ENCODE data around the gene CCDC167. TPM values are rescaled to one million over a fixed set of nuclear protein-coding genes. Genes with fewer than 3 reads are reported as not detected.
A peak's percentile ranks its signal among the peaks of the same experiment; 100 is the strongest.

Gene CCDC167
- total RNA-seq, 4 donors from 2014 or later: 23.4 to 35.0 (median 30.8) TPM

DNA sequence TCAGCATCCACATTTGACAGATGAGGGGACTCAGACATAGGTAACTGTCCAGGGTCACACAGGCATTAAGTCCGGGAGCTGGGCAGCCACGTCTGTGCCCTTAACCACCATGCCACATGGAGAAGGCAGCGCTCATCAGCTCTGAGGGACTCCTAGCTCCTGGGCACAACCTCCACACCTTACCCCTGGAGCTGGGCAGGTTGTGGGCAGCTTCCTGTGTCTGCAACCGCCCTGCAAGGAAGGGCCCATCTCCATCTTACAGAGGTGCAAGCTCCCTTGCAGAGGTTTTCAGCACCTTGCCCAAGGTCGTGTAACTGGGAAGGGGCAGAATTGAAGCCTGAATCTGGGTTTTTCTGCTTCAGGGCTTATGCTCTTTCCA lies 7.9 kb downstream of the CCDC167 start:
- ATAC-seq (no peak), DNase-seq (no peak)
- intact Hi-C loops (cut with DNase I; ENCODE audit: low total_unique reads): no loop called here
- in situ Hi-C loops (cut with MboI; ENCODE audit: low sequenced_read_pairs in 4 of 4): loop anchor here in 3 of 4 donors (25.0 kb wide), 1 partner anchor 195 kb away; the partner anchor contains the start of gene MDGA1 (in 3 of the 3)
- Histone ChIP-seq H3K27ac (no peak overlapping the region), H3K27me3 (no peaks in the 10 kb centered on the region), H3K36me3 (no peaks in the 10 kb centered on the region), H3K4me1 (no peaks in the 10 kb centered on the region), H3K9me3 (no peaks in the 10 kb centered on the region), H3K4me3 (no peak overlapping the region)
- TF ChIP-seq, protein P1, sequence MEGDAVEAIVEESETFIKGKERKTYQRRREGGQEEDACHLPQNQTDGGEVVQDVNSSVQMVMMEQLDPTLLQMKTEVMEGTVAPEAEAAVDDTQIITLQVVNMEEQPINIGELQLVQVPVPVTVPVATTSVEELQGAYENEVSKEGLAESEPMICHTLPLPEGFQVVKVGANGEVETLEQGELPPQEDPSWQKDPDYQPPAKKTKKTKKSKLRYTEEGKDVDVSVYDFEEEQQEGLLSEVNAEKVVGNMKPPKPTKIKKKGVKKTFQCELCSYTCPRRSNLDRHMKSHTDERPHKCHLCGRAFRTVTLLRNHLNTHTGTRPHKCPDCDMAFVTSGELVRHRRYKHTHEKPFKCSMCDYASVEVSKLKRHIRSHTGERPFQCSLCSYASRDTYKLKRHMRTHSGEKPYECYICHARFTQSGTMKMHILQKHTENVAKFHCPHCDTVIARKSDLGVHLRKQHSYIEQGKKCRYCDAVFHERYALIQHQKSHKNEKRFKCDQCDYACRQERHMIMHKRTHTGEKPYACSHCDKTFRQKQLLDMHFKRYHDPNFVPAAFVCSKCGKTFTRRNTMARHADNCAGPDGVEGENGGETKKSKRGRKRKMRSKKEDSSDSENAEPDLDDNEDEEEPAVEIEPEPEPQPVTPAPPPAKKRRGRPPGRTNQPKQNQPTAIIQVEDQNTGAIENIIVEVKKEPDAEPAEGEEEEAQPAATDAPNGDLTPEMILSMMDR (IDR thresholded peaks at IDR 0.05 in 4 of 5, conservative IDR thresholded peaks at IDR 0.05 in 1 of 5): no peak

DNA sequence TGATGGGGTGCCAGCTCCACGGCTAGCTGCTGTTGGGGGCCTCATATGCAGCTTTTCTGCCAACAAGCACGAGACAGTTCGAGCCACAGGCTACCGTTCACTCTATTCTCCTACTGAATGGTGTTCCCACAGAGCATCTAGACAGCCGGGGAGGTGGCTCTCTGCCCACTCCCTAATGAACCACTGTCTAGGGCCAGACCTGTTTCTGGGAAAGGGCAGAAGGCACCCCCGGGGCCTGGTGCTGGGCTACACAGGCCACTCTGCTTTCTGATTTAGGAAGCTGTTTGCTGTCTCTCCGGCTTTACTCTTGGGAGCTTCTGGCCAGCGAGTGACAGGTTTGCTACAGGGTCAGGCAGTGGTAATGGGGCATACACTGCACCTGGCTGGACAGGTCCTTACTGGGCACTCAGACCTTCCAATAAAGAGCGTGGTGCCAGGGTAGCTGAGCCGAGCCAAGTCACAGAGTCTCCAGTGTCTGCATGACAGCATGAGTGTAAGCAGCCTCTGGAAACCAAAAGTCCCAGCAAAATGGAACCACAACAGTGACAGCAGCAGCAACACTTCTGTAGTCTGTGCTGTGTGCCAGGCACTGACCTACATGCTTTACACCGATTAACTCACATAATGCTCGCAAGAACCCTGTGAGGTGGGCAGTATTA lies 8.4 kb downstream of the CCDC167 start:
- intact Hi-C loops (cut with DNase I; ENCODE audit: low total_unique reads) (no loop called here), in situ Hi-C loops (cut with MboI; ENCODE audit: low sequenced_read_pairs in 4 of 4) (loop anchor here in 3 of 4 donors (25.0 kb wide), 1 partner anchor 196 kb away; the partner anchor contains the start of gene MDGA1 (in 3 of the 3))
- no peaks in the 10 kb centered on the region for H3K27me3 ChIP-seq
- no peaks in the 10 kb centered on the region for H3K4me1 ChIP-seq
- no peak overlapping the region for H3K27ac ChIP-seq
- peak in 1 of 2 donors; percentile 32 for ATAC-seq
- no peak for TF ChIP-seq POLR2A (IDR thresholded peaks at IDR 0.05)
- TF ChIP-seq, protein P1 (IDR thresholded peaks at IDR 0.05 in 4 of 5, conservative IDR thresholded peaks at IDR 0.05 in 1 of 5): no peak
- DNase-seq: no peak
- no peak overlapping the region for H3K4me3 ChIP-seq
- H3K36me3 ChIP-seq: no peaks in the 10 kb centered on the region
- H3K9me3 ChIP-seq: no peaks in the 10 kb centered on the region

DNA sequence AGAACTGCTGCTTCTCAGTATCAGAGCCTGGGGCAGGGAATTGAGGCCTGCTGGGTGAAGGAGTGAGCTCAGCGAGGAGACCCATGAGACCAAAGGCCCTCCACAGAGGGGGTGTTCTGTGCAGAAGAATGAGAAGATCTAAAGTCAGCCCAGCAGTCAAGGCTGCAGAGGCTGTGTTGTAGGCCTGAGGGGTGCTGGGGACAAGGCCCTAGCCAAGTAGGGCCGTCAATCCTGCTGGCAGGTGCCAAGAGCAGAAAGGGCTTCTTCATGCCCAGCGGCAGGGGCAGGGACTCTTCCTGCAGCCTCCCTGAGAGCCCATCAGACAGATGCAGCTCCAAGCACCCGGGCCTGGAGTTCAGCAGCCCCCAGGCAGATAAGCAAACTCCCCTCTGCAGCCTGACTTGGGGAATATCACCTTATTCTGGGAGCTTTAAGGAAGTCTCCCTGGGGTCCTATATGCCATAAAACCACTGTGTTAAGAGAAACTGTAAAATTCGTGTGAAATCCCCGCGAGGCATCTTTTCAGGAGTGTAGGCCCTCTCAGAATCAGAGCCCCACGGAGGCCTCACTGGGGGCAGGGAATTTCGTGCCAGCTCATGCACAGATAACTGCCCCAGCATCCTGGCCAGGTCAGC lies 9.0 kb downstream of the CCDC167 start:
- in situ Hi-C loops (cut with MboI; ENCODE audit: low sequenced_read_pairs in 4 of 4) (loop anchor here in 3 of 4 donors (25.0 kb wide), 1 partner anchor 197 kb away; the partner anchor contains the start of gene MDGA1 (in 3 of the 3)), intact Hi-C loops (cut with DNase I; ENCODE audit: low total_unique reads) (no loop called here)
- Histone ChIP-seq H3K27me3 (no peaks in the 10 kb centered on the region), H3K4me3 (no peak overlapping the region), H3K36me3 (no peaks in the 10 kb centered on the region), H3K27ac (no peak overlapping the region), H3K4me1 (no peaks in the 10 kb centered on the region), H3K9me3 (no peaks in the 10 kb centered on the region)
- TF ChIP-seq POLR2A (IDR thresholded peaks at IDR 0.05): no peak
- TF ChIP-seq, protein P1 (IDR thresholded peaks at IDR 0.05 in 4 of 5, conservative IDR thresholded peaks at IDR 0.05 in 1 of 5): no peak
- DNase-seq: no peak
- ATAC-seq: no peak

DNA sequence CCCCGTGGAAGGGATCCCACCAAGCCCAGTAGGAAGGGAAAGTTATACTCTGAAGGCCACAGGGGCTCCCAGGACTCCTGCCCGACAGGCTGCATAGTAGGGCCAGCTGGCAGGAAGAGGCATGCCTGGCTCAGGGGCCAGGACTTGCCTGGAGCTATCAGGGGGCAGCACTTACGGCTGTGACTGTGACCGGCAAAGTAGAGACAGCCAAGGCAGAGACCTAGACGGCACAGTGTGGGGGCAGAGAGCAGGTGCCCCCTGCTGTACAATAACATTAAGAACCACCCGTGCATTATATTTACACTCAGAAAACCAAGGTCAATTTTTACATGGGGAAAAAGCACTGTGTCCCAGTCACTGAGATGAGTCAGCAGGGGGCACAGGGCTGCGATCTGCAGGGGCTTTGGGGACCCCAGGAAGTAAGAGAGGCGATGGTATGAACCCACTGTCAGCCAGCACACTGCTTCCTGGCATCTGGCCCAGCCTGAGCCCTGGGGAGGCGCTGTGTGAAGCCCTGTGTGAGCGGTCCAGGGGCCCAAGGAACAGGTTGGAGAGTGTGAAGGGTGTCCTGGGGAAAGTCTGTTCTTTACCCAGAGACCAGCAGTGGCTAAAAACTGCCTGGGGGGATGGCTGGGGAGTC lies 9.9 kb downstream of the CCDC167 start:
- H3K4me1 ChIP-seq: no peaks in the 10 kb centered on the region
- DNase-seq (no peak), ATAC-seq (no peak)
- in situ Hi-C loops (cut with MboI; ENCODE audit: low sequenced_read_pairs in 4 of 4) (loop anchor here in 3 of 4 donors (25.0 kb wide), 1 partner anchor 197 kb away; the partner anchor contains the start of gene MDGA1 (in 3 of the 3)), intact Hi-C loops (cut with DNase I; ENCODE audit: low total_unique reads) (loop anchor here (10.0 kb wide), 2 partner anchors 75 to 1005 kb away; no protein-coding TSS in a partner anchor)
- H3K36me3 ChIP-seq: no peaks in the 10 kb centered on the region
- H3K27me3 ChIP-seq: no peaks in the 10 kb centered on the region
- no peaks in the 10 kb centered on the region for H3K9me3 ChIP-seq
- H3K27ac ChIP-seq: no peak overlapping the region
- TF ChIP-seq, protein P1 (IDR thresholded peaks at IDR 0.05 in 4 of 5, conservative IDR thresholded peaks at IDR 0.05 in 1 of 5): no peak
- TF ChIP-seq POLR2A (IDR thresholded peaks at IDR 0.05): no peak
- no peak overlapping the region for H3K4me3 ChIP-seq
